ENCODE data around the gene RPS24.
"Not testable (repeated sequence)": the region's sequence is repeated elsewhere in the genome, so short reads cannot be mapped to it uniquely, and the experiment has no call there.

RPS24 gene

GRCh38 chr10:78053211-78053868, 19.7 kb downstream of the RPS24 start:
- DNase-seq (ENCODE audit: low spot score): no peak

GRCh38 chr10:78058562-78058961, 24.9 kb downstream of the RPS24 start:
- DNase-seq (ENCODE audit: low spot score): no peak

DNA sequence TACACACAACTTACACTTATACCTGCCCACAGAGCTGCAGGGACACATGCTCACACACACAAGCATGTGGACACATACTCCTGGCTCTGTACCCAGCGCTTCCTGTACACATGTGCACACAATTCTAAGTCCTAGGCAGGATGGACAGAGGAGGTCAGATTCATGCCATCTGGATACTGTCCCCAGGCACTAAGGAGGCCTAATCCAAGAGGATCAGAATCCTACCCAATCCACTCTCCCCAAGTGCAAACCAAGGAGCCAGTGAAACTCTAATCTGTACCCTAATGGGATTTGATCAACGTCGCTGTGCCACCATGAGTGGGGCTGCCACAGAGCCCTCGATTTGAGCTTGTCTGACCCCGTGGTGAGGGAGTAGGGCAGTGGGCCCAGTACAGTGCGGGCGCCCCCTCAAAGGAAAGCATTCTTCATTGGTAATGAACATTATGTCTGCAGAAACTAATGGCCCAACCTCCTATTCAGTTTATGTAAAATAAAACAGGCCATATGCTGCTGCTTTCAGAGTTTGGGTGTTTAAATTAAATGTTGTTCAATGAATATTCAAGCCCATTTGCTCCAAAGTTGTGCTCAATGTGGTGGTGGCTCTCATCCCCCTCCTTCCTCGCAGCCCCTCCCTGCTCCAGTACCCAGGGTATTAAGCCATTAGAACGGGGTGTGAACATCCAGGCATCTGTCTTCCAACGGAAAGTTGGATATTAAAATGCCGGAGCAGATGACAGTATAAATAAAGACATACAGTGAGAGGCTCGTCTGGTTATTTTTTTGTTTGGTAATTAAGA, 26.4 kb downstream of the RPS24 start:
- DNase-seq (ENCODE audit: low spot score): no peak

DNA sequence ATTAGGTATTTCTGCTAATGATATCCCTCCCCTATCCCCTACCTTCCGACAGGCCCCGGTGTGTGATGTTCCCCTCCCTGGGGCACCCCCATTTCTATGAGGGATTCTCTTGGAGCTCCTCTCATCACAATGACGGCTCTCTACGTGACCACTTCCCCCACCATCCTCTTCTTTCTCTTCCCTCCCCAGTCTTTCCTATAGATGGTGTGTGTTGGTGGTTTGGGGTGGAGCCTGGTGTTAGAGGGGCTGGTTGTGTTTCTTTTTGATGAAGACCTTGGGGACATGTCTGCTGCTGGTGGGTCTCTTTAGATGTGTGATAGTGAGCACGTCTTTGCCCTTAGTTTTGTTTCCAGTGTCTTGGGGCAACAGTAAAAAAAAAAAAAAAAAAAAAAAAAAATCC, 28.6 kb downstream of the RPS24 start:
- no peak for DNase-seq (ENCODE audit: low spot score)

DNA sequence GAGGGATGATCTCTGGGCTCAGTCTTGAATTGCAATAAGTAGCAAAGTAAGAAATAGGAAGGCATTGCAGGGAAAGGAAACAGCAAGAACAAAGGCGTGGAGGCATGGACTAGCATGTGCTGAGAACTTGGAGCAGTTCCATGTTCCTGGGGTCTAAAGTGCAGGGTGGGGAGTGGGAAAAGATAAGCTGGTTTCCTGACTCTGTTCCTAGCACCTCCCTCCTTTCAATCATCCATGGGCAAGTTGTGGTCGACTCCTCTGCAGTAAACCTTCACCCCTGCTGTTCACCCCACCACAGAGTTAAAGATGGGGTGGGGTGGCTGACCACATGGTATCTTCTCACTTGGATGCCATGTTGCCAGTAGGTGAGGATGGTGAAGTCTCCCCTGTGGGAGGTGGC, 29.6 kb downstream of the RPS24 start:
- no peak for DNase-seq (ENCODE audit: low spot score)

DNA sequence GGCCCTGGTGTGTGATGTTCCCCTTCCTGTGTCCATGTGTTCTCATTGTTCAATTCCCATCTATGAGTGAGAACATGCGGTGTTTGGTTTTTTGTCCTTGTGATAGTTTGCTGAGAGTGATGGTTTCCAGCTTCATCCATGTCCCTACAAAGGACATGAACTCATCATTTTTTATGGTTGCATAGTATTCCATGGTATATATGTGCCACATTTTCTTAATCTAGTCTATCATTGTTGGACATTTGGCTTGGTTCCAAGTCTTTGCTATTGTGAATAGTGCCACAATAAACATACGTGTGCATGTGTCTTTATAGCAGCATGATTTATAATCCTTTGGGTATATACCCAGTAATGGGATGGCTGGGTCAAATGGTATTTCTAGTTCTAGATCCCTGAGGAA, 31.3 kb downstream of the RPS24 start:
- DNase-seq (ENCODE audit: low spot score): not testable (repeated sequence)

DNA sequence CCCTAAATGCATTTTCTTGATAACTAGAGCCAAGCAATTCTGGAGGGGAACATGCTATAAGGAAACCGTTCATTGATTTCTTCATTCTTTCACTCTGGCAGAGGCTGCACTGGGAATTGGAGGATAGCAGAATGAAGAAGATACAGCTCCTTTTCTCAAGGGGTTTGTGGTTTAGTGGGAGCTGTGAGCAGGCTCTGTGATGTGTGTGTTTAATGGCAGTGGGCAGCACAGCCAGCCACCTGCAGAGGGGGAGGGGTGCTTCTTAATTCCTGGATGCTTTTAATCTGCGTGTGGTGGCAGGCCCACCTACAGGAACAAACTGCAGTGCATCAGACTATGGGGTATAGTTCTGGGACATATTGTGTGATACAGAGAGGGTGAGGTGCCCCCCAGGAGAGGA, 31.9 kb downstream of the RPS24 start:
- no peak for DNase-seq (ENCODE audit: low spot score)

DNA sequence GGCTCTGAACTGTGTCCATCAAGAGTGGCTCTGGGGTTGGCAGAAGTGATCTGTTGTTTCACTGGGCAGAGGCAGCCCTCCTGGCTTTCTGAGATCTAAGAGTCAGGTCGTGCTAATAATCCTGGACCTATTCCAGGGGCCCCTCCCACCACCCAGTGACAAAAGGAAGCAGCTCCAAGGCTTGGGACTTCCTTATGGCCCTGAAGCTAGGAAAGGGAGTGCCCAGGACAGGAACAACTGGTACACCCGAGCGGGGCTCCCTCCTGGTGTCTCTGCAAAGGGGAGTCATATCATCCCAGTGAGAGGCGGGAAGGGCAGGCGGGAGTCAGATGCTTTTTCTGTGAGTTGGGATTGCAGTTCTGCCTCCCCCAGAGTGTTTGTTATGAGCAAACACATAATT, 32.3 kb downstream of the RPS24 start:
- no peak for DNase-seq (ENCODE audit: low spot score)

- no peak for DNase-seq (ENCODE audit: low spot score)
These were observed 33.2 kb downstream of the RPS24 start for GRCh38 chr10:78066728-78067430.

DNA sequence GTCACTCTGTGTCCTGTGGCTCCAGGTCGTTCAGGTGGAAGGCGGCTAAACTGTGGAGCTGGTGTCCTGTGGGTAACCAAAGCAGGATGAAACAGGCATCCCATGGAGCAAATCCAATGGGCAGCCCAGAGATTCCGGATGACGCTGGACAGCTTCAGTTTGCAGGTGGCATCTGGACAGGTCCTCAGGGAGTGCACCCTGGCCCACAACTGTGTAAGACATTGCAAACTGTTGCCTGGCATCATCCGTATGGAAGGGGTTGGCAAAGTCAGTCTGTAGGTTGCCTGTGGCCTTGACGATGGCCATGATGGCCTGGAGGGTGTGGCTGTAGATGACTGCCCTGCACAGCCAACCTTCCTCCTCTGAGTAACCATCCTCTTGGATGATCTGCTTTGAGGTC, 35.5 kb downstream of the RPS24 start:
- DNase-seq (ENCODE audit: low spot score): no peak

GRCh38 chr10:78070064-78070463, 36.4 kb downstream of the RPS24 start:
- DNase-seq (ENCODE audit: low spot score): not testable (repeated sequence)

DNA sequence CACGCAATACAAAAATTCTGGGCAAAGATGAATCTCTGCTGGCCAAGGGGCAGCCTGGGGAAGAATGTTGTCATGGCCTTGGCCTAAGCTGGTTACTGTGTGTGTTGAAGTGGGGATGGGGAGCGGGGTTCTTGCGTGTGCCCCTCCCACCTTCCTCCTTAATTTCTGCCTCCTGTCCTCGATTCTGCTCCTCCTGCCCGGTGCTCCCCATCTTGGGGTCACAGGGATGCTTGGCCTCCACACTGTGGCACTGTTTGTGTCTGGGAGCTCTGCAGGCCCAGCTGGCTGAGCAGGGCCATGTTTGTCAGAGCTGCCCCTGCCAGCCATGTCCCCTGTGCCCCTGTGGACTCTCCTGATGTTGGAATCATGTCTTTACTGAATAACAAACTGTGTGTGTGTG, 37.1 kb downstream of the RPS24 start:
- no peak for DNase-seq (ENCODE audit: low spot score)

- no peak for DNase-seq (ENCODE audit: low spot score)
These were observed 37.6 kb downstream of the RPS24 start for GRCh38 chr10:78071140-78071856.

GRCh38 chr10:78071857-78072179, 38.2 kb downstream of the RPS24 start:
- no peak for DNase-seq (ENCODE audit: low spot score)

GRCh38 chr10:78072504-78072903, 38.8 kb downstream of the RPS24 start:
- no peak for DNase-seq (ENCODE audit: low spot score)

GRCh38 chr10:78075806-78076205, 42.1 kb downstream of the RPS24 start:
- not testable (repeated sequence) for DNase-seq (ENCODE audit: low spot score)

DNA sequence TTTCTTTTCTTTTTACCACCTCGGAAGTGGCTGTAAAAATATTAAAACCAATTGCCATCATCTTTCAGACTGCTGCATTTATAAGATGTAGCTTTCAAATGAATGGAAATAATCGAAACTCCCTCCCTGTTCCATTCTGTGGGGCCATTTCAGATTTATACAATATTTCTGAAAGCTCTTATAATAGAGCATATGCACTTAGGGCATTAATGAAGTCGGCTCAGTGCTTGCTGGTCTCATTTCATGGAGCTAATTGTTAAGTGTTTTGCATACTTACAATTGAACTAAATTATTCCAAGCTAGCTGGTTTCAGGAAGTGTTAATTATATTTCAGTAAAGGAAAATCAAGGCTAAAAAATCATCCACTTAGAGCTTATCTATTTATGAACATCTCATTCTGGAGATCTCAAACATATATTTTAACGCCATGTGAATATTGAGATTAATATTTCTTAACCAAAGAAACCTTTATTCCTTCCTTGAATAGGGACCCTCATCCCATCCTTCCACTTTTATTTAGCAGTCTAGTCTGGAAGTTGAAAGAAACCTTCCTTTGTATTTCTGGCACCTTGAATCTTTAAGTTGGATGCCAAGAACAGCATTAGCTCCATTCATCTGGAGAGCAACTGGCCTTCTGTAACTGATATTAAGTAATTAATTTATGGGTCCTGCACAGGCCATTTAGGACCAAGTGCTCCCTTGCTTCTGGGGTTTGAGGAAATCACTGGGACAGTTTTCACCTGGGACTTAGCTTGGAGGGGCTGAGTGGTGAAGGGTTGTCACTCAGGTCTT, 45.1 kb downstream of the RPS24 start:
- no peak for DNase-seq (ENCODE audit: low spot score)

DNA sequence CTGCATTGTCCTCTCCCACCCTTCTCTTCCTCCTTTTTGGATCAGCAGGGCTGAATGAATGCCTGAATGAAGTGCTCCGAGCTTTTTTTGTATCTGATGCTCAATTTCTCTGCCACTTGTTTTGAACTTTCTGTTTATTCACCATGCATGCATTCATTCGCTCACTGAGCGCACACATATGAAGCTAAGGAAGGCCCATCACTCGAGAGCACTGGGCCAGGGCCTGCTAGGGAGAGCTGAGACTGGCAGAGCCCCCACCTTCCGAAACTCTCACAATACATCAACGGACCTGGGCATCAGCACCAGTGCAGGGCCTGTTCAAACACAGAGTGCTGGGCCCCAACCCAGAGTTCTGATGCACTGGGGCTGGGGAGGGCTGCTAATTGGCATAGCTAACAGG, 45.7 kb downstream of the RPS24 start:
- DNase-seq (ENCODE audit: low spot score): no peak

- DNase-seq (ENCODE audit: low spot score): no peak
These were observed 47.6 kb downstream of the RPS24 start for GRCh38 chr10:78081292-78081691.

DNA sequence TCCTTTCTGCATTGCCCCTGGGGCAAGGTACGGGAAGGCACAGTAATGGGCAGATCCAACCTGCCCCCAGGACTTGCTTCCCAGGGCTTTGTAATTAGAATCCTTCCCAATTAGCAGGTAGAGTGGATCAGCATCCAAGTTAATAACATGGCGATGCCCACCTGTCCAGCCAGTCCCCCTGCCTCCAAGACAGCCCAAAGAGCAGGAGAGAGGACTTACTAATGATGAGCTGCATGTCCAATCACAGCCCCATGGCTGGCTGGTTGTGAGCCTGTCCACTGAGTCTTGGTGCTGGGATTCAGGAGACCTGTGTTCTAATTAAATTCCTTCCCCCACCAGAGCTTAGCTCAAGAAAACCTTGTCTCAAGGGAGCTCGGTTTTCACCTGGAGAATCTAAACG, 49.0 kb downstream of the RPS24 start:
- DNase-seq (ENCODE audit: low spot score): no peak

Data from SW480 (cell line).